Progenitor cell of endocrine pancreas (in vitro differentiated cells): ENCODE data around the gene ERCC1. TPM values are rescaled to one million over a fixed set of nuclear protein-coding genes. Genes with fewer than 3 reads are reported as not detected.
A peak's percentile ranks its signal among the peaks of the same experiment; 100 is the strongest.

Experiments used
- DNase-seq: peaks from one replicate; pipeline ENCODE4 v3.0.0; 2021; ENCODE audit warnings: low spot score; ENCODE audit not compliant: unreplicated experiment
- H3K27ac Mint-ChIP-seq: 2 replicates; pipeline ENCODE4 v1.8.0; 2021; ENCODE audit warnings: mild to moderate bottlenecking, moderate library complexity, mixed read lengths
- H3K27me3 Mint-ChIP-seq: 2 replicates; pipeline ENCODE4 v1.8.0; 2021; ENCODE audit warnings: mixed read lengths
- H3K36me3 Mint-ChIP-seq: 2 replicates; pipeline ENCODE4 v1.8.0; 2022; ENCODE audit warnings: mixed read lengths; ENCODE audit not compliant: insufficient read depth
- H3K4me1 Mint-ChIP-seq: 2 replicates; pipeline ENCODE4 v1.8.0; 2021; ENCODE audit warnings: low read depth, mixed read lengths
- H3K4me3 Mint-ChIP-seq: 2 replicates; pipeline ENCODE4 v1.8.0; 2021; ENCODE audit warnings: low read depth, mild to moderate bottlenecking, moderate library complexity, mixed read lengths
- H3K9me3 Mint-ChIP-seq: 2 replicates; pipeline ENCODE4 v1.8.0; 2021; ENCODE audit warnings: low read depth, mixed read lengths
- CTCF ChIP-seq: fragments of 200-600 bp; sonication (generic); IDR thresholded peaks from one replicate; pipeline ENCODE4 v1.5.0; 2021; ENCODE audit warnings: antibody characterized with exemption, mild to moderate bottlenecking; ENCODE audit not compliant: unreplicated experiment
- total RNA-seq: library from RNA; stranded (reverse); gene quantifications from 2 replicates; pipeline ENCODE4 v1.2.1, GENCODE V29; 2021

The ERCC1 gene
- total RNA-seq, 1 donor from 2014 or later = 64.8 TPM

GRCh38 chr19:45448425-45448756 lies 24.7 kb upstream of the ERCC1 start:
- peaks cover 32% of the 10 kb centered on the region for H3K4me1 Mint-ChIP-seq
- no peak for TF ChIP-seq CTCF
- no peaks in the 10 kb centered on the region for H3K27me3 Mint-ChIP-seq
- DNase-seq = no peak
- no peaks in the 10 kb centered on the region for H3K9me3 Mint-ChIP-seq
- H3K36me3 Mint-ChIP-seq = no peaks in the 10 kb centered on the region
- no peak overlapping the region for H3K4me3 Mint-ChIP-seq
- H3K27ac Mint-ChIP-seq = no peak overlapping the region

GRCh38 chr19:45446944-45447343 lies 23.2 kb upstream of the ERCC1 start:
- no peak overlapping the region for H3K4me3 Mint-ChIP-seq
- H3K27me3 Mint-ChIP-seq = no peaks in the 10 kb centered on the region
- DNase-seq = no peak
- peaks cover 32% of the 10 kb centered on the region for H3K4me1 Mint-ChIP-seq
- no peak for TF ChIP-seq CTCF
- H3K36me3 Mint-ChIP-seq = no peaks in the 10 kb centered on the region
- H3K27ac Mint-ChIP-seq = no peak overlapping the region
- no peaks in the 10 kb centered on the region for H3K9me3 Mint-ChIP-seq

GRCh38 chr19:45446295-45446694 lies 22.6 kb upstream of the ERCC1 start:
- TF ChIP-seq CTCF = peak; percentile 24
- no peaks in the 10 kb centered on the region for H3K36me3 Mint-ChIP-seq
- DNase-seq = no peak
- H3K4me3 Mint-ChIP-seq = no peak overlapping the region
- H3K9me3 Mint-ChIP-seq = no peaks in the 10 kb centered on the region
- H3K27me3 Mint-ChIP-seq = no peaks in the 10 kb centered on the region
- H3K4me1 Mint-ChIP-seq = peaks cover 29% of the 10 kb centered on the region
- H3K27ac Mint-ChIP-seq = no peak overlapping the region

- H3K36me3 Mint-ChIP-seq = no peaks in the 10 kb centered on the region
- peaks cover 24% of the 10 kb centered on the region for H3K4me1 Mint-ChIP-seq
- H3K9me3 Mint-ChIP-seq = no peaks in the 10 kb centered on the region
- H3K4me3 Mint-ChIP-seq = peak overlapping the region; percentile 16
- no peak for DNase-seq
- no peak for TF ChIP-seq CTCF
- H3K27ac Mint-ChIP-seq = peak overlapping the region; percentile 93
- no peaks in the 10 kb centered on the region for H3K27me3 Mint-ChIP-seq
Measured at GRCh38 chr19:45445139-45445538, 21.4 kb upstream of the ERCC1 start.

GRCh38 chr19:45444318-45445041 lies 20.8 kb upstream of the ERCC1 start:
- Mint-ChIP-seq H3K4me3 (peak overlapping the region; percentile 64), H3K4me1 (peaks cover 23% of the 10 kb centered on the region), H3K27me3 (no peaks in the 10 kb centered on the region), H3K9me3 (no peaks in the 10 kb centered on the region), H3K36me3 (no peaks in the 10 kb centered on the region), H3K27ac (peak overlapping the region; percentile 91)
- TF ChIP-seq CTCF = peak; percentile 25
- DNase-seq = peak; percentile 86
